HL-60/S4 treated with phorbol 12-myristate 13-acetate at 8.2 ng/mL for 4 days and 3 days (cell line): Measurements from ENCODE around the gene RRAD.
"Not testable (repeated sequence)": the region's sequence is repeated elsewhere in the genome, so short reads cannot be mapped to it uniquely, and the experiment has no call there.

Experiments
- in situ Hi-C: fragments of 300-500 bp; cut with MboI; formaldehyde crosslinking; loops from 2 replicates; pipeline ENCODE4 v1.15.0; 2022; ENCODE audit warnings: low sequenced_read_pairs

Gene RRAD

DNA sequence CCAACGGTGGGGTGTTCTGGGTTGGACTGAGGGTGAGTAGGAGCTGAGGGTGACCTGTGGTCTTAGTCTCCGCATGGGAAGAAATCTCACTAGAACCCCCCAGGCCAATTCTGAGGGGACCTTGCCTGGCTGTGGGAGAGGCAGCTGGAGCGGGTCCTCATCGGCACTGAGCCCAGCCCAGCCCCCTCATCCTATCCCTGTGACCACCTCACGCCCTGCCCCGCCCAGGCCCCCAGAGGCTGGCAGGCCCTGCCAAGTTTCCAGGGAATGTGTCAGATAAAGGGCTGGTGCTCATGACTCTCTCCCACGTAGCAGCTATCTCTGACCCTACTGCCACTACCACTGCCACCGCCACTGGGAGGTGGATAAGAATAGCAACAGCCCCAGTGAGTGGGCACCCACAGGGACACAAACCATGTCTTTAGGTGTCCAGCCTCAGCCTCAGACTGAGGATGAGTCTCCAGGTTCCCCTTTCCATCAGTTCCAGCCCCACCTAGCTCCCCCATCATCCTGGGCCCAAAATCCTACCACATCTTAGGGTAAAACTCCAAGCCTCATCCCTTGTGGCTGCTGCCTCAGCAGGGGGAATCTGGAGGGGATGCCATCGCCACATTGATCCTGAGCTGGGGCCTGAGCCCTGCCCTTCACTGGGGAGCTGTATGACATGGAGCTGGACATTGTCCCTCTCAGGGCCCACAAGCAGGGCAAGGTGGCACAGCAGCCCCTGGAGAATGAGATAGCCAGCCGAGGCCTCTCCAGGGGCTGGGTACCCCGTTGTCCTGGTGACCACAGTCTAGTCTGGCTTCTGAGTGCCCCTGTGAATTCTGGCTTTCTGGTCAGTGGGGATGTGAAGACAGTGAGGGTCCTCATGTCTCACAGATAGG lies 21.5 kb downstream of the RRAD start:
- in situ Hi-C loops: no loop called here

DNA sequence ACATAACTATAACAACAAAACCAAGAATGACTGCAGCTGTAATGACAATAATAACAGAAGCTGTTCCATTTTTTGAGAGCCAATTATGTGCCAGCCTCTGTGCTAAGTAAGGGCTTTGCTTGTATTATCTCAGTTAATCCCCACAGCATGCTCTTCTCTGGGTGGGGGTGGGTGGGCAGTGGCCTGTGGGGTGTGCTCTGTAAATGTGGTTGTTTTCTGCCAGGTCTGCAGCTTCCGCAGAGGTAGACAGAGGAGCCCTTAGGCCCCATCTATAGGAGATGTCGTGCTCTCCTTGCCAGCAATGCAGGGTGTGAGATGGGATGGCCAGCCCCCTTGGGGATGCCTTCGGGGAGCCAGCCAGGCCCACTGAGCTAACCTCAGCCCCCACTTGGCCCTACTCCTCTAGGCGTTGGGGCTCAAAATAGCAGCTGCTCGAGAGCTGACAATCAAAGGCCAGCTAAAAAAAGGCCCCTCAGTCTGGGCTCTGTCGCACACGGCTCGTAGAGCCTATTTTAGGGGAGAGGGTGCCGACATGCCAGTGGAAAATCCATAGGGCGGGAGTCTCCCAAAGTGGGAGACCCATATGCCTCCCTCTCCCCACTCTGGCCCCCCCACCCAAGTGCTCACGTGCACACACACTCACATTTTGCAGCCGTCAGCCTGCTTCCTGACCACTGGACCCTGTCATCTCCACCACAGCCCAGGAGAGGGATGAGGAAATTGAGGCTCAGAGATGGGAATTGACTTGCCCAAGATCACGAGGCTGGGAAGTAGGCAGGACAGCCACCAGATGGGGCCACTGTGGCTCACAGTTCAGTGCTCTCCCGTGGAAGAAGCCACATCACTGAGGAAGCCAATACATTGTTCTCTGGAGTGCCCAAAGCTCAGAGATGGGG lies 22.4 kb downstream of the RRAD start:
- in situ Hi-C loops: no loop called here

DNA sequence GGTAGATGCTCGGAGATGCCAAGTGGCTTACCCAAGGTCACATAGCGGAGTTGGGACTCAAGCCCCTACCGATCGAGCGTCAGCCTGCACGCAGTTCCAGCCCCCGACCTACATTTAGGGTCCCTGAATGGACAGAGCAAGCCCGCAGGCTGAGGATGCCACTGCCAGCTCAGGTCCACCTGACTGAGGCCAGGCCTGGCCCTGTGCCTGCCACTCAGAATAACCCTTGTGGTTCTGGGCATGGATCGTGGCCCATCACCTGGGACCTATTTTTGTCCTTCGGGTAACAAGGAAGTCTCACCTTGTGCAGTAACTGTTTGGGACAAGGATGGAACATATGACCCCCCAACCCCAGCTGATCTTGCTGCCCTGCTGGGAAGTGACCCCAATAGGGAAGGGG lies 23.7 kb downstream of the RRAD start:
- in situ Hi-C loops: no loop called here

DNA sequence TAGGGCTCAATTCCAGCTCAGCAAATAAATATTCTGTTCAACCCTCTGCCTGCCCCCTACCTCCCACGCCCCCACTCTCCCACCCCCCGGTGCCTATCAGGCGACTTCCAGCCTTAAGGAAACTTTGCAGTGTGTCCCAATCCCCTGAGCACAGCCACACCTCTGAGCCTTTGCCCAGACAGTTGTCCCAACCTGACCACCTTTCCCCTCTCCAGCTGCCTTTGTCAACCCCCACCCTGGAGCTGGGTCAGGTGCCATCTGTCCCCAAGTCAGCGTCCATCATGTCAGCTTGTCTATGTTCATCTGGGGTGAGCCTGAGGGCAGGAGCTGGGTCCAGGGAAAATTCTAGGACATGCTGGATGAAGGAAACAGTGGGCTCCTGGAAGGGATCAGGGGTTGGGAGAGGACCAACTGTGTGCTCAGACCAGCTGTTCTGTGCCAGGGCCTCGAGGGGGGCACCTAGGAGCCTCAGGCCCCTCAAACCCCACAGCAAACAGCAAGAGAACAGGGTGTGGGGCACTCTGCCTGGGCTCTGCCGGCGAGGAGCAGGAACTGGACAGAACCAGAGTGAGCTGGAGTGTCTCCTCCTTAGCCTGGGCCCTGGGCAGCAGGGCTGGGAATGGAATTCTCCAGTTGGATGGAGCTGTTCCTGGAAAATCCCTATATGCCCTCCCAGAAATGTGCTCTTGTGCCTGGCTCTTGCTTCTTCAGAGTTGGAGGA lies 24.5 kb downstream of the RRAD start:
- in situ Hi-C loops: no loop called here

DNA sequence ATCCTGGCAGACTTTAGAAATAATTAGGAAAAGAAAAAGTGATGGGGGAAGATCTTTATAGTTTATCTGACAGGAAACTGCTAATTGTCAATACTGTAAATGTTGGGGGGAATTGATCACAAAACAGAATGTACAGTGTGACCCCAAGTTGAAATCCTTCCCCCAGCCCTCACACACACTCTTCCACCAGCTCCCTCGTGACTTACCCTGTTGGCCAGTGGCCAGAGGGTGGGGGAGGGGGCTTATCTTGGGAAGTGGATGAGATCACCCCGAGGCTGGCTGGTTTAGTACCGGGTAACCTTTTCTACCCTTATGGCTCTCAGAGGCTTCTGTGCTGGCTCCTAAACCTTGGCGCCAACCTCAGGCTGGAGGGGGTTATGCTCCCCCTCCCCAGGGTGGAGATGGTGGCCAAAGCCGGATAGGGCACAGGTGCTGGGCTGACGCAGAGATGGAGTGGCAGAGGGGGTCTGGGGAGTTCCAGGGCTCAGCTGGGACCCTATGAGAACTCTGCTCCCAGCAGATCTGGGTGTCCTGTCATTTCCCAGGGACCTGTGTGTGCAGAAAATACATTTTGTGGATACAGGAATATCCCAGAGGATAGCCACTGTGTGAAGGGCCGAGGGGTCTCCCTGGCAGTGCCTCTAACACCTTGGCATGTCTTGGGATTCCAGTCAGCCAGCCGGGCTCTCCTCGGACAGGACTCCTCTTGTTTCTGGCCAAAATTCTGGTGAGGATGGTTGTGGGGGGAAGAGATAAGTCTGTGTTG lies 25.2 kb downstream of the RRAD start:
- in situ Hi-C loops: no loop called here

GRCh38 chr16:66899310-66899944 lies 25.9 kb downstream of the RRAD start:
- in situ Hi-C loops: no loop called here

GRCh38 chr16:66898933-66899309 lies 26.4 kb downstream of the RRAD start:
- in situ Hi-C loops: no loop called here

DNA sequence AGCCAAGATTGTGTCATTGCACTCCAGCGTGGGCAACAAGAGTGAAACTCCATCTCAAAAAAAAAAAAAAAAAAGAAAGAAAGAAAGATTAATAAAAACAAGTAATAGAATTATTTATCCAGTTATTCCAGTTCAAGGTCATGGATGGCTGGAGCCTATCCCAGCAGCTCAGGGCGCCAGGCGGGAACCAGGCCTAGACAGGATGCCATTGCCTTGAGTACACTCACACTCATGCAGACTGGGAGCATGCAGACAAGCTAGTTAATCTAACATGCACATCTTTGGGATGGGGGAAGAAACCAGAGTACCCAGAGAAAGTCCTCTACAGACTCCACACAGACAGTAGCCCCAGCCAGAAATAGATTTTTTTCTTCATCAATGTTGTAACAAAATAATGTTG lies 27.1 kb downstream of the RRAD start:
- in situ Hi-C loops: no loop called here

DNA sequence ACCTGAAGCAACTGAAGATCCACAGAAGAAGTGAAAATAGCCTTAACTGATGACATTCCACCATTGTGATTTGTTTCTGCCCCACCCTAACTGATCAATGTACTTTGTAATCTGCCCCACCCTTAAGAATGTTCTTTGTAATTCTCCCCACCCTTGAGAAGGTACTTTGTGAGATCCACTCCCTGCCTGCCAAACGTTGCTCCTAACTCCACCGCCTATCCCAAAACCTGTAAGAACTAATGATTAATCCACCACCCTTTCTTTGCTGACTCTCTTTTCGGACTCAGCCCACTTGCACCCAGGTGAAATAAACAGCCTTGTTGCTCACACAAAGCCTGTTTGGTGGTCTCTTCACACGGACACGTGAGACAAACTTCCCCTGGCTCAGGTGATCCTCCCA lies 28.7 kb downstream of the RRAD start:
- in situ Hi-C loops: not testable (repeated sequence)

DNA sequence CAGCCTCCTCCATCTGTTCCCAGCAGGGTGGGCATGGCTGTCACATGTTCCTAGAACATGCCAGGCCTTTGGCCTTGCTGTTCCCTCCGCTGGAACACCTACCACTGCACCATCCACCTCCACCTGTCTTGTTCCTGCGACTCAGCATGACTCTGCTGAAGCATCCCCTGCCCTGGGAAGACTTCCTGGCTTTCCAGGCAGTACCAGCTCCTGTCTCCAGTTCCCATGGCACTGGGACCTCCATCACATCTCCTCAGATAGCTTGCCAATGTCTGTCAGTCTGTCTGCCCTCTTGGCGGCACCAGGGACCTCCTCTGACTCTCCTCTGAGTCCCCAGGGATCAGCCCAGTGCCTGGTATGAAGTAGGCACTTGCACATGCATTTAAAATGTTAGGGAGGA lies 29.3 kb downstream of the RRAD start:
- in situ Hi-C loops: no loop called here

DNA sequence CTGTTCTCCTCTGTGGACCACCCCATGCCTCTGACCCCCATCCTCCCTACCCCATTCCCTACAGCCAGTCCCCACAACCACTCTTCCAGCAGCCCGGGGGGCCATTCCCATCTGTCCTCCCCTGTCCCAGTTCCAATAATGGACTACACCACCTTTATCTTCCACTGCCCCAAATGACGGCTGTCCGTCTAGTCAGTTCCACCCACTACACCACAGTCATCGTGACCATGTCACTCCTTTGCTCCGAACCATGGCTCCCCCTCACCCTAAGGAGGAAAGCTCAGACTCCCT lies 29.7 kb downstream of the RRAD start:
- in situ Hi-C loops: no loop called here

GRCh38 chr16:66894948-66895688 lies 30.2 kb downstream of the RRAD start:
- in situ Hi-C loops: no loop called here

DNA sequence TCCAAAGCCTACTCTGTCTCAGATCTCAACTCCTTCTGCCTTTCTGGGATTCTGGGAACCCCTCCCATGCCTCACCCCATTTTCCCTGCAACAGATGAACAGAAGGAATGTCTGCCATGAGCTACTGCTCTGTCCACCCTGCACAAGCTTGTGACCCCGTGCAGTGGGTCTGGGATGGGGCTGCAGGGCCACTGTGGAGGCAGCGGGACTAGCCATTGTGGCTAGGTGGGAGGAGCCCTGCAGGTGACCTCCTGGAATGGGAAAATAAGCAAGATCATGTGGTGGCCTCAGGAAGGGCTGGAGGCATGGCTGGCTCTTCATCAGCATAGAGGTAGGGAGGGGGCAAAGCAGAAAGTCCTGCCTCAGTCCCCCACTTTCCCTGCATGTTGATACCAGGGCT lies 31.3 kb downstream of the RRAD start:
- in situ Hi-C loops: no loop called here

DNA sequence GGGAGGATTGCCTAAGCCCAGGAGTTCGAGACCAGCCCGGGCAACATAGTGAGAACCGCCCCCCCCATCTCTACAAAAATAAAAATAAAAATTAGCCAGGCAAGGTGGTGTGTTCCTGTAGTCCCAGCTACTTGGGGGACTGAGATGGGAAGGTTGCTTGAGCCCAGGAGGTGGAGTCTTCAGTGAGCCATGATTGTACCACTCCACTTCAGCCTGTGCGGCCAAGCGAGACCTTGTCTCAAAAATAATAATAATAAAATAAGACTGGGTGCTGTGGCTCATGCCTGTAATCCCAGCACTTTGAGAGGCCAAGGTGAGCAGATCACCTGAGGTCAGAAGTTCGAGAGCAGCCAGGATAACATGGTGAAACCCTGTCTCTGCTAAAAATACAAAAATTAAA lies 33.5 kb downstream of the RRAD start:
- in situ Hi-C loops: no loop called here

GRCh38 chr16:66891360-66891759 lies 34.0 kb downstream of the RRAD start:
- in situ Hi-C loops: no loop called here

DNA sequence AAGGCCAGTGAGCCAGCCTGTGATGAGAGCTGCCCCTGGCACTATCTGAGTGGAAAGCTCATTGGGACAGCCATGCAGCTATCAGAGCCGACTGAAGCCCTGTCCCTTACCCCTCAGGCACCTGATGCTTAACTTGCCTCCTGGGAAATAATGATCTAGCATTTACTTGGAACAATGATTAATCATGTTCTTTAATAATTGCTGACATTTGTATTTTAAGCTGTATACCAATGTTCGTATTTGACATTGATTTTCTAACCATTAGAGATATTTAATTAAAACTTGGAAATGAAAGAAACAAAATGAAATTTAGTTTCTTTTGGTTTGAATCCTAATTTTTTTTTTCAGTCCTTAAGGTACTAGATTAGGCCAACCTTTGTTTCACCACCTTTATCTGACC lies 34.5 kb downstream of the RRAD start:
- in situ Hi-C loops: no loop called here

DNA sequence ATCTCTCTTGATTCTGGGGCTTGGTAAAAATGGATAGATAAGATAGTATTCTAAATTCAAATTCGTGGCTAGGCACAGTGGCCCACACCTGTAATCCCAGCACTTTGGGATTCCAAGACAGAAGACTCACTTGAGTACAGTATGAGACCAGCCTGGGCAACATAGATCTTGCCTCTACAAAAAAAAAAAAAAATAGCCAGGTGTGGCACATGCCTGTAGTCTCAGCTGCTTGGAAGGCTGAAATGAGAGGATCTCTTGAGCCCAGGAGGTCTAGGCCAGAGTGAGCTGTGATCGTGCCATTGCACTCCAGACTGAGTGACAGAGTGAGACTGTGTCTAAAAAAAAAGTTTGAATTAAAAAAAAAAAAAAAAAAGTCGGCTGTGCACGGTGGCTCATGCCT lies 35.7 kb downstream of the RRAD start:
- in situ Hi-C loops: no loop called here

DNA sequence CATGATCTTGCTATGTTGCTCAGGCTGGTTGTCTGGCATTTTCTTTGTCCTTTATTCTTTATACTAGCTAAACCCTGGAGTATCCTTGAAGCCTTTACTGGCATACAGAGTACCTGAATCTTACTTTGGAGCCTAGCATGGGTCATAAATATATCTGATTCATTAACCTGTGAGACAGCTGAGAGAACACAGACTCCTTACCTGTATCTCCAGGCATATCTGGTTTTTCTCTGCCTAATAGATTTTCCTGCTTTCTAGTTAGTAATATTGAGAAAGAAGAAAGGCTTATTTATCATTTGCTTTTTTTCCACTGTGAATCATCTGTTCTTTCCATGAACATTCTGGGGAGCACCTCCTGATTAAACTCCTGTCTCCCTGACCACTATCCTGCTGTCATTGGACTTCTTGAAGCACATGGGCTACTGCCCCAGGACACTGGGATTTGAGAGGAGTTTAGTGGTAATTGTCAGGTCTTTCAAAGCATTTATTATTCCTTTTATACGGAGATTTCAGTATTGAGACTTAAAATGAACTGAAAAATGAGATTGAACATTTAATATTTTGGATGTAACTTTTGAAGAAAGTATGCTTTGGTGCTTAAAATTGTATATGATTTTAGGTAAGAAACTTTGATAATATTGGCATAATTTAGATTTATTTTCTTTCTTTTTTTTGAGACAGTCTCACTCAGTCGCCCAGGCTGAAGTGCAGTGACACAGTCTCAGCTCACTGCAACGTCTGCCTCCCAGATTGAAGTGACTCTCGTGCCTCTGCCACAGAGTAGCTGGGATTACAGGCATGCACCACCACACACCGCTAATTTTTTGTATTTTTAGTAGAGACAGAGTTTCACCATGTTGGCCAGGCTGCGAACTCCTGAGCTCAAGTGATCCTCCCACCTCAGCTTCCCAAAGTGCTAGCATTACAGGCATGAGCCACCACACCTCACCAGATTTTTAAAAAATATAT lies 36.4 kb downstream of the RRAD start:
- in situ Hi-C loops: no loop called here

DNA sequence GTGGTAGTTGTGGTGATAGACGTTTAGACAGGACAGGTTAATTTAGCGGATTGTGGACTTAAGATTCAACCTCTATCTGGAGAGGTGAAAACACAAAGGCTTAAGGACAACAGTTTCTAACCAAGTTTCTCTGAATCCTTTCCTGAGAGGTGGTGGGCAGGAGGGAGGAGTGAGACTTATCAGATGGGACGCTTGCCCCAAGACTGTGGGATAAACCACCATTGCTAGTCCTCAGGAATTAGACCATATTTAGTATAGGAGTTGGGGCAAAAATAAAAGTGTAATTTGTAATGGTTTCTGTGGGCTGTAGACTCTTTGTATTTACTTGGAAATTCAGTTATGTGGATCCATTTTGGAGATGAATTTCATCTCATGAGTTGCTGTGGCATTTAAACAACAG lies 38.4 kb downstream of the RRAD start:
- in situ Hi-C loops: no loop called here
